Natural killer cell (primary cell): ENCODE results near the gene SELP. TPM values are rescaled to one million over a fixed set of nuclear protein-coding genes. Genes with fewer than 3 reads are reported as not detected.

ENCODE experiments used
- ATAC-seq, 3 donors: fragments of 150-1000 bp in 2 of 3; fragments of 200-7000 bp in 1 of 3; cut with Tn5 transposase; 1 replicate in 1 of 3; 2 replicates in 2 of 3; pipeline ENCODE4 v1.10.0; 2021; ENCODE audit warnings: mild to moderate bottlenecking in 2 of 3, moderate library complexity in 2 of 3
- DNase-seq, 2 donors: peaks; one replicate each; pipeline versions ENCODE4 v3.0.0 to v3.0.0-alpha.2; 2013 to 2021; ENCODE audit warnings: mixed read lengths in 1 of 2
- H3K27ac ChIP-seq: one replicate; pipeline ENCODE4 v1.5.1; 2013; ENCODE audit warnings: mild to moderate bottlenecking, low read length
- H3K27me3 ChIP-seq: one replicate; pipeline ENCODE4 v1.6.1; 2013; ENCODE audit warnings: low read length; ENCODE audit not compliant: control insufficient read depth, insufficient read depth
- H3K36me3 ChIP-seq: one replicate; pipeline ENCODE4 v1.6.1; 2013; ENCODE audit warnings: low read length; ENCODE audit not compliant: control insufficient read depth, insufficient read depth
- H3K4me1 ChIP-seq: one replicate; pipeline ENCODE4 v1.6.1; 2013; ENCODE audit warnings: low read length; ENCODE audit not compliant: control insufficient read depth, insufficient read depth
- H3K4me3 ChIP-seq: one replicate; pipeline ENCODE4 v1.5.1; 2013; ENCODE audit warnings: low read length
- H3K9me3 ChIP-seq: one replicate; pipeline ENCODE4 v1.6.1; 2013; ENCODE audit warnings: low read length; ENCODE audit not compliant: control insufficient read depth, insufficient read depth
- H3K27ac Mint-ChIP-seq, 2 donors: one replicate each; pipeline ENCODE4 v1.8.0; 2022; ENCODE audit warnings: mild to moderate bottlenecking in 2 of 2, mixed read lengths in 2 of 2, moderate library complexity in 1 of 2
- H3K27me3 Mint-ChIP-seq, 2 donors: one replicate each; pipeline ENCODE4 v1.8.0; 2022; ENCODE audit warnings: low read depth in 2 of 2, mixed read lengths in 2 of 2
- H3K36me3 Mint-ChIP-seq: one replicate; pipeline ENCODE4 v1.8.0; 2022; ENCODE audit warnings: mixed read lengths
- H3K4me1 Mint-ChIP-seq, 2 donors: one replicate each; pipeline ENCODE4 v1.8.0; 2022; ENCODE audit warnings: mixed read lengths in 2 of 2
- H3K4me3 Mint-ChIP-seq: one replicate; pipeline ENCODE4 v1.8.0; 2022; ENCODE audit warnings: mild to moderate bottlenecking, moderate library complexity, mixed read lengths
- H3K9me3 Mint-ChIP-seq, 2 donors: one replicate each; pipeline ENCODE4 v1.8.0; 2022; ENCODE audit warnings: mixed read lengths in 2 of 2
- WGBS: methylation state at CpG from one replicate; pipeline ENCODE4 v1.1.7; 2013; ENCODE audit warnings: missing lambda C conversion rate; ENCODE audit not compliant: insufficient coverage; 5-methylcytosine and 5-hydroxymethylcytosine counted together
- intact Hi-C: fragments of 100-400 bp; cut with micrococcal nuclease; formaldehyde crosslinking; loops from one replicate; pipeline ENCODE4 v1.14.2; 2022
- total RNA-seq, 4 donors: library from RNA; stranded (reverse); fragments of 120-200 nt in 1 of 4; gene quantifications; one replicate each; pipeline versions ENCODE4 v1.2.3 to v1.2.4, GENCODE V29; 2013 to 2022
- TF ChIP-seq, protein P1 (sequence below): fragments of 200-600 bp; IDR thresholded peaks from one replicate; pipeline ENCODE4 v1.8.0; 2022; ENCODE audit warnings: antibody characterized with exemption

The SELP gene
- total RNA-seq, 3 donors from 2014 or later (not counting 1 experiment from before 2014, with no cell fraction given), result 1.5 to 5.4 (median 2.5) TPM

- DNase-seq (no peak), ATAC-seq (no peak)
- Histone ChIP-seq H3K27me3 (no peaks in the 10 kb centered on the region), H3K27ac (no peak overlapping the region), H3K4me1 (no peaks in the 10 kb centered on the region), H3K9me3 (no peaks in the 10 kb centered on the region), H3K4me3 (no peak overlapping the region), H3K36me3 (no peaks in the 10 kb centered on the region)
- no peaks in the 10 kb centered on the region for H3K36me3 Mint-ChIP-seq
- WGBS, result 95% methylated on average over 5 of the region's 5 CpGs
- intact Hi-C loops, result no loop called here
- H3K27me3 Mint-ChIP-seq, result peaks cover 14 to 19% of the 10 kb centered on the region in 2 donors
- TF ChIP-seq, protein P1, sequence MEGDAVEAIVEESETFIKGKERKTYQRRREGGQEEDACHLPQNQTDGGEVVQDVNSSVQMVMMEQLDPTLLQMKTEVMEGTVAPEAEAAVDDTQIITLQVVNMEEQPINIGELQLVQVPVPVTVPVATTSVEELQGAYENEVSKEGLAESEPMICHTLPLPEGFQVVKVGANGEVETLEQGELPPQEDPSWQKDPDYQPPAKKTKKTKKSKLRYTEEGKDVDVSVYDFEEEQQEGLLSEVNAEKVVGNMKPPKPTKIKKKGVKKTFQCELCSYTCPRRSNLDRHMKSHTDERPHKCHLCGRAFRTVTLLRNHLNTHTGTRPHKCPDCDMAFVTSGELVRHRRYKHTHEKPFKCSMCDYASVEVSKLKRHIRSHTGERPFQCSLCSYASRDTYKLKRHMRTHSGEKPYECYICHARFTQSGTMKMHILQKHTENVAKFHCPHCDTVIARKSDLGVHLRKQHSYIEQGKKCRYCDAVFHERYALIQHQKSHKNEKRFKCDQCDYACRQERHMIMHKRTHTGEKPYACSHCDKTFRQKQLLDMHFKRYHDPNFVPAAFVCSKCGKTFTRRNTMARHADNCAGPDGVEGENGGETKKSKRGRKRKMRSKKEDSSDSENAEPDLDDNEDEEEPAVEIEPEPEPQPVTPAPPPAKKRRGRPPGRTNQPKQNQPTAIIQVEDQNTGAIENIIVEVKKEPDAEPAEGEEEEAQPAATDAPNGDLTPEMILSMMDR, result no peak
- H3K4me1 Mint-ChIP-seq, result peaks cover 0 to 2% of the 10 kb centered on the region in 2 donors
- H3K4me3 Mint-ChIP-seq, result no peak overlapping the region
- H3K27ac Mint-ChIP-seq, result no peak overlapping the region
- no peaks in the 10 kb centered on the region for H3K9me3 Mint-ChIP-seq
Measured at GRCh38 chr1:169576241-169576934, 53.5 kb downstream of the SELP start.

- H3K27ac ChIP-seq, result no peak overlapping the region
- no peaks in the 10 kb centered on the region for H3K4me1 ChIP-seq
- no peaks in the 10 kb centered on the region for H3K27me3 ChIP-seq
- no peak for DNase-seq
- no peaks in the 10 kb centered on the region for H3K9me3 ChIP-seq
- no peaks in the 10 kb centered on the region for H3K36me3 Mint-ChIP-seq
- 77% methylated on average over 4 of the region's 4 CpGs for WGBS
- no peak overlapping the region for H3K4me3 Mint-ChIP-seq
- H3K27ac Mint-ChIP-seq, result no peak overlapping the region
- intact Hi-C loops, result no loop called here
- no peak for ATAC-seq
- no peaks in the 10 kb centered on the region for H3K36me3 ChIP-seq
- H3K4me1 Mint-ChIP-seq, result peaks cover 0 to 4% of the 10 kb centered on the region in 2 donors
- H3K9me3 Mint-ChIP-seq, result no peaks in the 10 kb centered on the region
- no peak overlapping the region for H3K4me3 ChIP-seq
- H3K27me3 Mint-ChIP-seq, result peaks cover 14 to 19% of the 10 kb centered on the region in 2 donors
- TF ChIP-seq, protein P1, result no peak
Measured at GRCh38 chr1:169574336-169574735, 55.6 kb downstream of the SELP start.

GRCh38 chr1:169572187-169572586, 57.7 kb downstream of the SELP start:
- peaks cover 0 to 4% of the 10 kb centered on the region in 2 donors for H3K4me1 Mint-ChIP-seq
- WGBS, result 100% methylated on average over 1 of the region's 1 CpG
- H3K9me3 Mint-ChIP-seq, result no peaks in the 10 kb centered on the region
- Histone ChIP-seq H3K27ac (no peak overlapping the region), H3K36me3 (no peaks in the 10 kb centered on the region), H3K4me3 (no peak overlapping the region), H3K4me1 (no peaks in the 10 kb centered on the region), H3K27me3 (no peaks in the 10 kb centered on the region), H3K9me3 (no peaks in the 10 kb centered on the region)
- peaks cover 14 to 19% of the 10 kb centered on the region in 2 donors for H3K27me3 Mint-ChIP-seq
- H3K36me3 Mint-ChIP-seq, result no peaks in the 10 kb centered on the region
- H3K27ac Mint-ChIP-seq, result no peak overlapping the region
- TF ChIP-seq, protein P1, result no peak
- H3K4me3 Mint-ChIP-seq, result no peak overlapping the region
- ATAC-seq (no peak), DNase-seq (no peak)
- intact Hi-C loops, result no loop called here

GRCh38 chr1:169571450-169571849, 58.5 kb downstream of the SELP start:
- TF ChIP-seq, protein P1, result no peak
- no peaks in the 10 kb centered on the region for H3K4me1 ChIP-seq
- Mint-ChIP-seq H3K4me1 (peaks cover 0 to 4% of the 10 kb centered on the region in 2 donors), H3K4me3 (no peak overlapping the region), H3K36me3 (no peaks in the 10 kb centered on the region), H3K27ac (no peak overlapping the region), H3K9me3 (no peaks in the 10 kb centered on the region), H3K27me3 (peaks cover 11 to 19% of the 10 kb centered on the region in 2 donors)
- no peak overlapping the region for H3K27ac ChIP-seq
- H3K36me3 ChIP-seq, result no peaks in the 10 kb centered on the region
- H3K4me3 ChIP-seq, result no peak overlapping the region
- intact Hi-C loops, result no loop called here
- H3K9me3 ChIP-seq, result no peaks in the 10 kb centered on the region
- no peaks in the 10 kb centered on the region for H3K27me3 ChIP-seq
- no peak for DNase-seq
- WGBS, result 83% methylated on average over 3 of the region's 3 CpGs
- no peak for ATAC-seq
